ENCODE data around the gene GGA2. TPM values are rescaled to one million over a fixed set of nuclear protein-coding genes. Genes with fewer than 3 reads are reported as not detected.
"Not testable (repeated sequence)": the region's sequence is repeated elsewhere in the genome, so short reads cannot be mapped to it uniquely, and the experiment has no call there.

GGA2 gene
- total RNA-seq, 1 donor from 2014 or later: 126 TPM

GRCh38 chr16:23504453-23505179 is 5.7 kb downstream of the GGA2 start:
- intact Hi-C loops (cut with micrococcal nuclease): loop anchor here (1.0 to 5.0 kb wide), 3 partner anchors 10 to 93 kb away; partner anchors contain the start of genes COG7 and NDUFAB1

- intact Hi-C loops (cut with micrococcal nuclease): loop anchor here (1.0 kb wide), 1 partner anchor 10 kb away; no protein-coding TSS in a partner anchor
Observed at GRCh38 chr16:23504076-23504452, 6.2 kb downstream of the GGA2 start.

GRCh38 chr16:23502466-23502865 is 7.8 kb downstream of the GGA2 start:
- intact Hi-C loops (cut with micrococcal nuclease): no loop called here

- intact Hi-C loops (cut with micrococcal nuclease): no loop called here
Observed at GRCh38 chr16:23501291-23501690, 9.0 kb downstream of the GGA2 start.

GRCh38 chr16:23500862-23501225 is 9.4 kb downstream of the GGA2 start:
- intact Hi-C loops (cut with micrococcal nuclease): no loop called here

- intact Hi-C loops (cut with micrococcal nuclease): no loop called here
Observed at GRCh38 chr16:23500212-23500861, 10.0 kb downstream of the GGA2 start.

GRCh38 chr16:23499801-23500200 is 10.5 kb downstream of the GGA2 start:
- intact Hi-C loops (cut with micrococcal nuclease): no loop called here

GRCh38 chr16:23498863-23499262 is 11.4 kb downstream of the GGA2 start:
- intact Hi-C loops (cut with micrococcal nuclease): no loop called here

- intact Hi-C loops (cut with micrococcal nuclease): no loop called here
Observed at GRCh38 chr16:23497543-23497868, 12.8 kb downstream of the GGA2 start.

- intact Hi-C loops (cut with micrococcal nuclease): no loop called here
Observed at GRCh38 chr16:23496821-23497542, 13.3 kb downstream of the GGA2 start.

- intact Hi-C loops (cut with micrococcal nuclease): no loop called here
Observed at GRCh38 chr16:23495671-23496070, 14.6 kb downstream of the GGA2 start.

- intact Hi-C loops (cut with micrococcal nuclease): no loop called here
Observed at GRCh38 chr16:23494188-23494587, 16.1 kb downstream of the GGA2 start.

GRCh38 chr16:23491490-23492391 is 18.6 kb downstream of the GGA2 start:
- intact Hi-C loops (cut with micrococcal nuclease): no loop called here

GRCh38 chr16:23486480-23486879 is 23.8 kb downstream of the GGA2 start:
- intact Hi-C loops (cut with micrococcal nuclease): no loop called here

GRCh38 chr16:23485841-23486240 is 24.5 kb downstream of the GGA2 start:
- intact Hi-C loops (cut with micrococcal nuclease): no loop called here

- intact Hi-C loops (cut with micrococcal nuclease): no loop called here
Observed at GRCh38 chr16:23485257-23485614, 25.1 kb downstream of the GGA2 start.

- intact Hi-C loops (cut with micrococcal nuclease): no loop called here
Observed at GRCh38 chr16:23484510-23485256, 25.6 kb downstream of the GGA2 start.

GRCh38 chr16:23483492-23483891 is 26.8 kb downstream of the GGA2 start:
- intact Hi-C loops (cut with micrococcal nuclease): not testable (repeated sequence)

GRCh38 chr16:23482778-23483177 is 27.5 kb downstream of the GGA2 start:
- intact Hi-C loops (cut with micrococcal nuclease): no loop called here

GRCh38 chr16:23480257-23480656 is 30.0 kb downstream of the GGA2 start:
- intact Hi-C loops (cut with micrococcal nuclease): no loop called here

- intact Hi-C loops (cut with micrococcal nuclease): no loop called here
Observed at GRCh38 chr16:23479138-23479537, 31.2 kb downstream of the GGA2 start.

Data from T-helper 2 cell treated with Interferon-gamma antibody and Interleukin-4, amounts not matched to agents 100 ng/mL and 5 ng/mL, for 36 hours (primary cell).